Middle frontal gyrus (tissue), 1 donor: Measurements from ENCODE around the gene ZNF853.

Experiments
- DNase-seq: peaks from one replicate; pipeline ENCODE4 v3.0.0-alpha.2; 2015; ENCODE audit warnings: low spot score; ENCODE audit errors: extremely low spot score

Gene ZNF853

DNA sequence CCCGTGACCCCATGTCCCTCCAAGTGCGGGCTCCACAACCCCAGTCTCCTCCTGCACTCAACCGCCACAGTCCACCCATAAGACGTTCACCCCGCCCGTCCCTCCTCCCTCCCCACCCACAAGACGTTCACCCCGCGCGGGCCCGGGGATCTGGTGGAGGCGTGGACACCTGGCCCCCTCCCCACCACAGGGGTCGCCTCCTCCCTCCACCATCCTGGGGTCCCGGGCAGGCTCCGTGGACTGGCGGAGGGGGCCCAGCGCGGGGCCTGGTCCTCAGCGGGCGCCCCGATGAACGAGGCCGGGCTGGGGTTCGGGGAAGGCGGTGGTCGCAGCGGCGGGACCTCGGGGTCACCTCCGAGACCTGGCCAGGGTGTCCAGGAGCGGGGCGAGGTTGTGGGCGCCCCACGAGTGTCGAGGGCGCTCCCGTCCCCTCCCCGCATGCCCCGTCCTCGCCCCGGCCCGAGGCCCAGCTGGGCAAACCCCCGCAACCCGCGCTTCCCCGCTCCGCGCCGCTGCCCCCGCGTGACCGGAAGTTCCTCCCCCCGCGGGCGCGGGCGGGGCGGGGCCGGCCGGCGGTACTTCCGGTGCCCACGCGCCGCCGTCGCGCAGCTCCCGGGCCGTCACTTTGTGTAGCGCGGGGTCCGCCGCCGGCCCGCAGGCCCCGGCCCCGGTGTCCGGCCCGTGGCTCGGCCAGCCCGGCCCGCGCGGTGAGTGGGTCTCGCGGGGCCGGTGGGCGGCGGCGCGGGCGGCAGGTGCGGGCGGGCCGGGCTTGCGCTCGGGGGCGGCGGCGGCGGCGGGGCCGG, 21.5 kb downstream of the ZNF853 start, which contains the start of gene ZNF316:
ZNF316 (plus strand) TSS at position 578 of the 803 bp plus-strand sequence. CDS start 5,092 bp downstream, outside the sequence.
- peak; percentile 13 for DNase-seq

GRCh38 chr7:6637544-6638229, 22.3 kb downstream of the ZNF853 start:
- DNase-seq = no peak

- no peak for DNase-seq
Measured at GRCh38 chr7:6639032-6639431, 23.6 kb downstream of the ZNF853 start.

DNA sequence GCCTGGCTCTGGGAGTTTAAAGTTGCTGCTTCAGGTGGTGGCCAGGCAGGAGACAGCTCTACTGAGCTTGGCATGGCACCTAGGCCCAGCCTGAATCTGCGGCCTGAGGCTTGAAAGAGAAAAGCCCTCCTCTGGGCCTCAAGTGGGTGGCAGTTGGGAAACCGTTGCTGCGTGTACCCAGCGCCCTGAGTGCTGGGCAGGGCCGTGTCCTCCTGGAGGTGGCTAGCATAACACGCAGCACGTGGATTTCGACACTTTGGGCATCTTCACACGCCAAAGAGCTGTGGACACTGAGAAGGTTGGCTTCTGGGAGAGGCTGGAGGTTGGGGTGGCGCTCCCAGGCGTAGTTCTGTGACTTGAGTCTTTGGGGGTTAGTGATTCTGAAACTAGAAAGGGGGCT, 24.2 kb downstream of the ZNF853 start:
- no peak for DNase-seq

DNA sequence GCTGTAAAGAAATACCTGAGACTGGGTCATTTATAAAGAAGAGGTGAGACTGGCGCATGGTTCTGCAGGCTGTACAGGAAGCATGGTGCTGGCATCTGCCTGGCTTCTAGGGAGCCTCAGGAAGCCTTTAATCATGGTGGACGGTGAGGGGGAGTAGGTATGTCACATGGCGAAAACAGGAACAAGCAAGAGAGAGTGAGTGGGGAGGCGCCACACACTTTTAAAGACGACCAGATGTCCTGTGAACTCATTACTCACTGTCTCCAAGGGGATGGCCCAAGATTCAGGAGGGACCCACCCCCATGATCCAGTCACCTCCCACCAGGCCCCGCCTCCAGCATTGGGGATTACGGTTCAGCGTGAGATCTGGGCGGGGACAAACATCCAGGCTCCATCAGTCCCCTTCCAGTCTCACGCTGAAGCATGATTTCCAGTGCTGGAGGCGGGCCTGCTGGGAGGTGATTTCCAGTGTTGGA, 24.9 kb downstream of the ZNF853 start:
- no peak for DNase-seq

DNA sequence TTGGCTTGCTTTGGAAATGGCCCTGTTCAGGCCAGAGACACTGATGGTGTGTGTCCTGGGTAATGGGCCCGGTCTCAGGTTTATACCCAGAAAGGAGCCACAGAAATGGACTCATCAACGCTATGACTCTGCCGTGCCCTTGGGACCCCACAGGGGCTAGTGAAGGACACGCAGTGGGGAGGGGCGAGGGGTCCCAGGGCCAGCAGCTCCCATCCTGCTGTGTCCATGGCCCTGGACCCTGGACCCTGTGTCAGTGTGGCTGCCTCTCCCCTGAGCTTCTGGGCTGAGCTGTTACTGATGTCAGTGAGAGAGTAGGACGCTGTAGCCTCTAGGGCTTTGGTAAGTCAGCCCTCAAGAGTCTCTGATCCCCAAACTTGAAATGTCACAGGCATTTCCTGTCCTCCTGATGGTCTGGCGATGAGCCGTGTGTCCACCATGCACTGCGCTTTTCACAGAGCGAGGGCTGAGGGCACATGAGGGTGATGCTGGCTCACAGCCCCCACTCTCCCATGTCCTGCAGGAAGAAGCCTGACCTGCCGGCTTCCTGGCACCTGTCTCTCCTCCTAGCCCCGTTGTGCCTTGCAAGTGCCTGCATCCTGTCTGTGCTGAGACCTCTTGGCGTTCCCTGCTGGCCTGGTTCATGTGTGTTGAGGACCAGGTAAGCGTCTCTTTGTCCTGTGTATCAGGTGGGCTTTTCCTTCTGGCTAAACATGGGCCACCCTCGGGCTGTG, 26.1 kb downstream of the ZNF853 start:
- DNase-seq = no peak

- no peak for DNase-seq
Measured at GRCh38 chr7:6642239-6642839, 26.9 kb downstream of the ZNF853 start.

GRCh38 chr7:6642861-6643640, 27.6 kb downstream of the ZNF853 start:
- DNase-seq = no peak

DNA sequence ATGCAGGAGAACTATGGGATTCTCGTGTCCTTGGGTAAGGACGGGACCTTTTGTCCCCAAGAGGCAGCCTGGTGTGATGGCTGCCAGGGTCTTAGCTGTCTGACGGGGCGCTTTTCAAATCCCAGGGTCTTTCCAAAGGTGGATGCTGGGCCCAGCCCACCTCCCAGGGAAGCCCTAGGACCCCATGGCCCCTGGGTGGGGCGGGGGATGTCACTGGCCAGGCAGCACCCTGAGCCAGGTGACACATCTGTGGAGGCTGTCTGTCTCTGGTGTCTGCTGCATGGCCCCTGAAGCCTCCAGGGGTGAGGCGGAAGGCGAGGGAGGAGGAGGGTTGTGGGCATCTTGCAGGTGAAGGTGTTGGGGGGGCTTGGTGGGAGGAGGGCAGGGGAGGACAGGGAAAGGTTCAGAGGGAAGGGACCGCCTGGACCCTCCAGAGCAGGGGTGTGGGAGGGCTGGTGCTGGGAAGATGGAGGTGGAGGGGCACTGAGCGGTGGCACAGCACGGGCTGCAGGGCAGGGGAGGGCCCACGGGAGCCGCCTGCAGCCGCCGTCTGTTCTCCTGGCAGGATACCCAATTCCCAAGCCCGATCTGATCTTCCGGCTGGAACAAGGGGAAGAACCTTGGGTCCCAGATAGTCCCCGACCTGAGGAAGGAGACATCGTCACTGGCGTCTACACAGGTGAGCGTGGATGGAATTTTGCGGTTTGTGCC, 28.7 kb downstream of the ZNF853 start:
- DNase-seq = no peak

- DNase-seq = no peak
Measured at GRCh38 chr7:6644728-6645127, 29.3 kb downstream of the ZNF853 start.

- no peak for DNase-seq
Measured at GRCh38 chr7:6646465-6646864, 31.1 kb downstream of the ZNF853 start.

DNA sequence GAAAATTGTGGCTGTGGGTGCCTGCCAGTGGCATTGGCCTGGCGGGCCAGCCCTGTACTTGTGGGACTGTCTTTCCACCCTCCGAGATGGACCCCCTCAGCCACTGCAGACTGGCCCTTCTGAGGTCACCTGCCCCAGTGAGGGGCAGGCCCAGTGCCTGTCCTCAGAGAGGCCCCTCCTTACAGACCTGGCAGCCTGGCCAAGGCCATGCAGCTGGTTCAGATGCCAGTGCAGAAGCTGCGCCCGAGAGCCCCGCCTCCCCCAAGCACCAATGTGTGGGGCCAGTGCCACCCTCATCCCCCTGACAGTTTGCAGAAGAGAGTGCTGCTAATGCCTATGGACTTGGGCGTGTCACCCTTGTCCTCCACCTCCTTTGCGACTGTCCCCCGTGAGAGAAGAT, 31.7 kb downstream of the ZNF853 start:
- no peak for DNase-seq

DNA sequence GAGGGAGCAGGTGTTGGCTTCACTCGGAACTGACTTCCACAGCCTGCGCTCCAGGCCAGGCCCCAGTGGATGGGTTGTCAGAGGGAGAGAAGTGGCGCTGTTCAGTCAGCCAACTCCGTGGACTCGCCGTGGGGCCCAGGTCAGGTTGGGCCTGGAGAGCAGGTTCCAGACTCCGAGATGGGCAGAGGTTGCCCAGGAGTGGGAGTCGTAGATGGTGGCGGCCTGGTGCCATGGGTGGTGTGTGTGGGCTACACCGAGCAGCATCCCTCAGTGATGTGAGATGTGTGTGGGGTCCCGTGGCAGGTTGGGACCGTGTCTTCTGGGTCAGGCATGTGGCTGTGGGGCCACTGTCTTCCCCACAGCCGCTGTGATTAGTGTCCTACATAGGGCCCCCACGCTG, 32.1 kb downstream of the ZNF853 start:
- DNase-seq = no peak

DNA sequence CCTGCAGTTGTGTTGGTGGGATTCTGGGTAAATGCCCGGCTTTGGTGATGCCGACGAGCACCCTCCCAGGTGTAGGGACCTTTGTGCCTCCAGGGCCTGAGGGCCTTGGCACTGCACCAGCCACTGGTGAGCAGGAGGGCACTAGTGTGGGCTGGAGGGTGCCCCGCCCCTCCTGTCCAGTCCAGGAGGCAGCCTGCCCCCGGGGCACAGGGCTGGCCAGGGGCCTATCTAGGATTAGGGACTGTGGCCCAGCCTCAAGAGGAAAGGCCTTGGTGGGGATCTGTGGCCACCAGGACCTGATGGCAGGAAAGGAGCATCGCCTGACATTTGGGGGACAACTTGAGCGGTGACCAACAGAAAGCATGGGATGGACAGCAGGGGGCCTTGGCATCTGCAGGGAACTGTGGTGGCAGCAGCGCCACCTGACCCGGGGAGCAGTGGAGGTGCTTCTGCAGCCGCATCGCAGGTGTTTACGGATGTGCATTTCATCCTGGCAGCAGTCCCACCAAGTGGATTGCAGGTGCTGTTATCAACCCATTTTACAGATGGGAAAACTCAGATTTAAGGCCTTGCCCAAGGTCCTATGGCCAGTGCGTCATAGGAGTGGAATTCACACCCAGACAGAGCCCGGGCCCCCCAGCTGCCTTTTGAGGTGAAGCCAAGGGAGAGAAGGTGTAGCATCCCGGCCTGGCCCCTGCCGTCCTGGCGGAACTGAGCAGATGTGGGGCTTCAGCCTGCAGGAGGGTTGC, 32.8 kb downstream of the ZNF853 start:
- DNase-seq = no peak

GRCh38 chr7:6648815-6649104, 33.4 kb downstream of the ZNF853 start:
- DNase-seq = no peak

- DNase-seq = no peak
Measured at GRCh38 chr7:6649241-6649961, 34.0 kb downstream of the ZNF853 start.

DNA sequence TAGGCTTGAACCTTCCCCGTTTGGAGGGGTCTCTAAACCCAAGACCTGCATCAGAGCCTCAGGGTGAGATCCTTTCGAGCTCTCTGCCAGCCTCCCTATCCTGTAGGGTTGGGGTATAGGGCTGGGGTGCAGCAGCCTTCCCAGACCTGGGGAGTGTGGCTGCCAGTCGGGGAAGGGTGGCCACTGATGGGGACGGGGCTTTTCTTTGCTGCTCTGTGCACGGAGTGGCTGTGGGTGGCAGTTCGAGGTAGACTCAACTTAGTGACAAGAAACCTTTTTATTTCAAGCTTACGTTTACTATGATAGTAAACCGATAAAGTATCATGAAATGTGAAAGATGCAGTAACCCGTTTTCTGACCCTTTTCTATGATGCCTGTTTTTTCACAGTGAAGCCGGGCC, 34.7 kb downstream of the ZNF853 start:
- no peak for DNase-seq

- no peak for DNase-seq
Measured at GRCh38 chr7:6650521-6651011, 35.2 kb downstream of the ZNF853 start.
